ENCODE results near the gene GPR148.

The GPR148 gene

GRCh38 chr2:130768191-130768855, 39.5 kb downstream of the GPR148 start:
- H3K4me3 ChIP-seq (ENCODE audit: low read depth, low read length): no peak overlapping the region

GRCh38 chr2:130769343-130769907, 40.6 kb downstream of the GPR148 start:
- no peak overlapping the region for H3K4me3 ChIP-seq (ENCODE audit: low read depth, low read length)

GRCh38 chr2:130776550-130776949, 47.7 kb downstream of the GPR148 start:
- H3K4me3 ChIP-seq (ENCODE audit: low read depth, low read length): no peak overlapping the region

DNA sequence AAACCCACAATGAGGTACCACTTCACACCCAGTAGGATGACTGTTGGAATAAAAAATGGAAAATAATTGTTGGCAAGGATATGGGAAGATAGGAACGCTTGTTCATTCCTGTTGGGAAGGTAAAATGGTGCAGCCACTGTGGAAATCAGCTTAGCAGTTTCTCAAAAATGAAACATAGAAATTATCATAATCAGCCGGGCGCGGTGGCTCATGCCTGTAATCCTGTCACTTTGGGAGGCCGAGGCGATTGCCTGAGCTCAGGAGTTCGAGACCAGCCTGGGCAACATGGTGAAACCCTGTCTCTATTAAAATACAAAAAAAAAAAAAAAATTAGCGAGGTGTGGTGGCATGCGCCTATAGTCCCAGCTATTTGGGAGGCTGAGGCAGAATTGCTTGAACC, 49.9 kb downstream of the GPR148 start:
- H3K4me3 ChIP-seq (ENCODE audit: low read depth, low read length): no peak overlapping the region

Data from iPS-11a (cell line).